SKM-1 (cell line): ENCODE measurements around the gene AIG1.

Experiments
- DNase-seq: peaks from one replicate; lab custom pipeline; 2025; ENCODE audit not compliant: unreplicated experiment; lab: John Stamatoyannopoulos, UW

Gene AIG1

GRCh38 chr6:143192766-143193165, 132.1 kb downstream of the AIG1 start:
- DNase-seq: no peak

DNA sequence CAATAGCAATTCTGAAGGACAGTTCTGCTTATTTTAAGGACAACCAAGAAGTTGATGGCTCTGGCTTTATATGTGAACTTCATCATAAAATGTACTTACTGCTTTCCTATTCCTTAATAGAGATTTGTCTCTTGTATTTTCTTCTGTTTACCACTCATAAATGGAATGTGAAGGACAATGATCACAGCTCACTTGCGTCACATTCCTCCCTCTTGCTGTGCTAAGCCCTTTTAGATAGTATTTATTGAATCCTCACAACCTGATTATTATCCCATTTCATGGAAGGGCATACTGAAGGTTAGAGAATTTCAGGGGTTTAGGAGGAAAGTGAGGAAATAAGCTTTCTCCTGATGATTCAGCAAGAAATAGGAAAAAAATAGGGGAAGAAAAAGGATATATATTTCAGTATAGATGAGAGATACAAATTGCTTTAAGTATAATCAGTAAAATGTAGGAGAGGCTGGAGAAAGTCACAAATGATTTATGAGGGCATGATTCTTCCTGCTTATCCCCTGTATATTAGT, 132.9 kb downstream of the AIG1 start:
- no peak for DNase-seq

- DNase-seq: no peak
Observed at GRCh38 chr6:143194095-143194589, 133.5 kb downstream of the AIG1 start.

DNA sequence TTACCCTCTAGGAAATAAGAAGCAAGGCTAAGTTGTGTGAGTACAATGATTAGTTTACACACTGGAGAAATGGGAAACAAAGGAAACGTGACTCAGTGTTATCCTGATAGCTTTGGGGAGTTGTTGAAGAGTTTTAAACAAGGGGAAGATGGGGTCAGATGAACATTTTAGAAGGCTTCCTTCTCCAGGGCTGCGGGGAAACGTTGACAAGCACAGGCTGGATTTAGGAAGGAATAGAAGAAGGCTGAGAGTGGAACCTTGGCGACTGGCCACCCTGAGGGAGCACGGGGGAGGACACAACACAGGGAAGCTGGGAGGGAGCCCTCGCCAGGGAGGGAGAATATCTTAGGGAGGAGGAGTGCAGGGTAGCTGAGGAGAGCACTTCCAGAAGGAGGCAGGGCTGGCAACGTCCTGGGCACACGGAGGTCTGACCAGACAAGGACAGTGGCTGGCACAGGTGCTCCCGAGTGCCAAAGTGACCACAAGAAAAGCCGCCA, 134.7 kb downstream of the AIG1 start:
- DNase-seq: no peak

GRCh38 chr6:143196525-143197225, 136.0 kb downstream of the AIG1 start:
- DNase-seq: no peak

GRCh38 chr6:143197377-143197776, 136.7 kb downstream of the AIG1 start:
- DNase-seq: no peak

DNA sequence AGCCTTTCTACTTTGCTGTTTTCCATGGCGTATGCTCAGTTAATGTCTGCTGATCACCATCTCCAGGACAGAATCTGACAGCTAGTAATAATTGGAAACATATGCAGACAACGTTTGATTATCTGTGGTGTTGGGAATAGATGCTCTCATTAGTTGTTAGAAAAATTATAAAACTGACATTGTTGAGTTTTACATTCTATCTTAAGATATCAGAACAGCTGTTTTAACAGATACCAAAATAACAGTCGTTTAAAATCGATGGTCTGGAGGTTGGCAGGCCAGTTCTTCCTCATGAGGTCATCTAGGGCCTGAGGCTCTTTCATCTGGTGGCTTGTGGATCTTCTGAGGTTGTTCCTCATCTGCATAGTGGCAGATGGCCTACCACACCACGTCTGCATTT, 137.6 kb downstream of the AIG1 start:
- no peak for DNase-seq

DNA sequence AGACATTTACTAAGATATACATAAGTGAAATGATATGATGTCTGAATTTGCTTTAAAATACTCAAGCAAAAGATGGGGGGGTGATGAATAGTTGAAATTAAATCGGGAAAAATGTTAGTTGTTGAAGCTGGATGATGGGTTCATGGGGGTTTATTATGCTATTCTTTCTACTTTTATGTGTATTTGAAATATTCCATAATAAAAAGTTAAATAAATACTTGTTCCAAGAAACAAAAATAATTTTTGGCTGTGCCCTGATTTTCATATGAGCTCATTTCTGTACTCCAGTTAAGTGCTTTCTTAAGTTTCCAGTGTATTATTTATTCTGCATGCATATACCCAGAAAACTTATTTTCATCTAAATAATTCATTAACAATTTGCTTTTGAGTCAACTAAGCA, 138.6 kb downstream of the AIG1 start:
- no peak for DNase-seq

DNA sequence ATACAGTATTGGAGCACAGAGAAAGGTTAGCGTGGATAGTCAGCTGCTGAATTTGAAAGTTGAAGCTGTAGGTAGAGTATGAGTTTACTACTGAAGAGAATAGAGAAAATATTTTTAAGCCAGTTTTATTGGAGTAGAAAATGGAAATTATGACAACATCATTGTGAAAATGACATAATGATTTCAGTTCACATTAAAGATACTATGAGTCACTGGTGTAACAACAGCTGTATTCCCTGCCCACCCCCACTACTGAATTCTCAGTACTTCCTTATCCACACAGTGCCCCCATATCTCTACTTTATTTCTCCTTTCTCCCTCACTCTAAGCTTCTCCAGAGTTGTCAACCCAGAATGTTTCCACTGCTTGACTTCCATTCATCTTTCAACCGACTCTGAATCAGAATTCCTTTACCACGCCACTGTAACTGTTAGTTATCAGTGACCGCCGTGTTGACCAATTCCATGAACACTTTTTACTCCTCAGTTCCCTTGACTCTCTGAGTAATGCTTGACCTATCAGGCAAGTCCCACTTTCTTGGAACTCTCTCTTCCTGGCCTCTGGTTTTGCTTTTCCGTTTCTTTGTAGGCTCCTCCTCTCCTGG, 139.6 kb downstream of the AIG1 start:
- no peak for DNase-seq

- no peak for DNase-seq
Observed at GRCh38 chr6:143204045-143204444, 143.4 kb downstream of the AIG1 start.

GRCh38 chr6:143205131-143205535, 144.4 kb downstream of the AIG1 start:
- no peak for DNase-seq

DNA sequence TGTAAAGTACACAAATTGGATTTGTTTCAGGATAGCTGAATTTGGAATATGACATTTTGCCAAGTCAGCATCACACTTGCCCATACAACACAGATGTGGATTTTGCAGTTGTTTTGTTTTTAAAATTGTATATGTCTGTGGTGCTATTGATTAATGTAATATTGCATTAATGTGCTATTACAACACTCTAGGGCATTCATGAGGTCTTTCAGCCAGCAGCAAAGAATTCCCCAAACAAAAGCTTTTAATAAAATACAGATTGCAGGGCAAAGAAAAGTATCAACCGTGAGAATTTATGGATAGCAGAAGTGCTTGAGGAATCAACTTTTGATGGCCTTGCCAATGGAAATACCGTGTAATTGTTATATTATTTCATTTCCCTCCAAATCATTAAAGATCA, 144.9 kb downstream of the AIG1 start:
- DNase-seq: no peak

- no peak for DNase-seq
Observed at GRCh38 chr6:143205991-143206390, 145.3 kb downstream of the AIG1 start.

DNA sequence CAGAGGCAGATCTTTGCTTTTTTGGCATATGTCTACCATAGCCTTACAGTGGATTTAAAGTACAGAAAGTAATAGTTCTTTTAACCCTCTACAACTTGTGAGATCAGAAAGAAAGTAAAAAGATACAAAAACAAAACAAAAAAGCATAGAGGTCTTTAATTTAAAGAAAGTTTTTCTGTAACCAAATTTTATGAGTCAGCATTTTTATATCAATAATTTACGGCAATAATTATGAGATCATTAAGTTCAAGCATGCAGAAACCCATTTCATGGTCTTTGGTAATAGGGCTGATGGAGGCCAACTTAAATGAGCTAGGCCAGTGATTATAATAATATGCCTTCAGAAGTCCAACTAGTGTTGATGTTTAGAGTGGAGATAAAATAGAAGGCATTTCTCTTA, 145.9 kb downstream of the AIG1 start:
- DNase-seq: no peak

DNA sequence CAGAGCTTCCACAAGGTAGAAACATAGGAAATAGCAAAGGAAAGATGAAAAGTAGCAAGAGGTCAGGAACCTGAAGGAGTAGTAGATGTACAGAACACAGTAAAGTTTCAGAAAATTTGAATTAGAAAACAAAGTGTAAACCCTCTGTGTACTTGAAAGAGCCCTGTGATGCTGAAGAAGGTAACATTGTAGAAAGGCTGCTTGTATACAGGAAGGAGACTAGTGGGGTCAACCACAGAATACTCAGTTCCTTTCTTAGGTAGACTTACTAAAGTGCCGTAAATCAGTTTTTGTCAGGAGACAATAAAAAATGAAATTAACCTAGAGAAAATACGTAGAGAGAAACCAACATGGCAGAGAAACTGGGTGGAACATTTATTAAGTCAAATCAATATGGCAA, 149.7 kb downstream of the AIG1 start:
- DNase-seq: no peak

- no peak for DNase-seq
Observed at GRCh38 chr6:143213859-143214376, 153.2 kb downstream of the AIG1 start.

GRCh38 chr6:143215363-143215762, 154.7 kb downstream of the AIG1 start:
- DNase-seq: no peak

DNA sequence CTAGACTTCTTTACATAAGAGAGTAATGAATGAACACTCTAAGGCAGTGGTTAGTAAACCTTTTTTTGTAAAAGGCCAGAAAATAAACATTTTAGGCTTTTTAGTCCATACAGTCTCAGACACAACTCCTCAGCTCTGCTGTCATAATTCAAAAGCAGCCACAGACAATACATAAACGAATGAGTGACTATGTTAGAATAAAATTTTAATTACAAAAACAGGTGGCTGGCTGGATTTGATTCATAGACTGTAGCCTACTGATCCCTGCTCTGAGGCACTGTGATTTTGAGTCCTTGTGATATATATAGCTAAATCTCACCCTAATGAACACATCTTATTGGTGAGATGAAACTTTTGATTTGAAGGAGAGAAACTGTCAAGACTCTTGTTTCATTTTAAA, 155.1 kb downstream of the AIG1 start:
- DNase-seq: no peak

GRCh38 chr6:143218233-143218632, 157.5 kb downstream of the AIG1 start:
- no peak for DNase-seq

GRCh38 chr6:143221698-143222097, 161.0 kb downstream of the AIG1 start:
- no peak for DNase-seq

DNA sequence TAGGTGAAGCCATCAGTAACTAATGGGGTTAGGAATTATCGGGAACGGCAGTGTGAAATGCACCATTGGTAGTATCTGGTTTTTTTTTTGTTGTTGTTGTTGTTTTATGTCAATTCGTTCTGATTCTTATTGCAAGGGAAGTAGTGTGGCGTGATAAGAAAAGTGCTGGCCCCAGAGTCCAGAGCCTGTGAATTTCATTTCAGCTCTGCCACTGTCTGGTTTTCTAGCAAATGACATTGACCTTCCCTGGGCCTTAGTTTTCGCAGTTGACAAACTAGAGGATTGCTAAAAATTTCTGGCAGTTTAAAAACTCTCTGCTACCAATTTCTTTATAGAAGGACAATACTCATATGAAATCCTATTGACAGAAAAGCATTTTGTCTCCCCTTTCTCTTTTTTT, 161.6 kb downstream of the AIG1 start:
- no peak for DNase-seq

DNA sequence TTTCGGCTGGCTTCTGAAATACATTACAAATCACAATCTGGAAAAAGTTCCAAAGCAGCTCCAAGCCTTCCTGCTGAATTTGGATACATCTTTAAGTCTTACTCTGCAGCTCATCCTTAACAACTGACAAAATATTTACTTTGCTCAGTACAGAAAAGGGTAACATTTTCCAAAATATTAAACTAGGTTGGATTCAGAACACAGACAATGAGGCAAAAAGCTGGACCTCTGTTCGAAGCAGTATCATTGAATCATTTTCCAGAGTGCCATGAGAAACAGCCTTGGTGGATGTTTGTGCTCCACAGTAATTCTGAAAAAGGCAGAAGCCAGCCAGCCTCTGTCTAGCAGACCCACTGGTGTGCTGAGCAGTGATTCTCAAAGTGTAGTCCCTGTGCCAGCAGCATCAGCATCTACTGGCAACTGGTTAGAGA, 162.1 kb downstream of the AIG1 start:
- DNase-seq: no peak
